ENCODE data around the gene FUT3.

FUT3 gene

GRCh38 chr19:5801796-5802619, 49.2 kb downstream of the FUT3 start:
- DNase-seq (ENCODE audit: low read depth) = no peak
- no peak overlapping the region for H3K4me3 ChIP-seq (ENCODE audit: low read depth, low read length)
- TF ChIP-seq, protein P1, sequence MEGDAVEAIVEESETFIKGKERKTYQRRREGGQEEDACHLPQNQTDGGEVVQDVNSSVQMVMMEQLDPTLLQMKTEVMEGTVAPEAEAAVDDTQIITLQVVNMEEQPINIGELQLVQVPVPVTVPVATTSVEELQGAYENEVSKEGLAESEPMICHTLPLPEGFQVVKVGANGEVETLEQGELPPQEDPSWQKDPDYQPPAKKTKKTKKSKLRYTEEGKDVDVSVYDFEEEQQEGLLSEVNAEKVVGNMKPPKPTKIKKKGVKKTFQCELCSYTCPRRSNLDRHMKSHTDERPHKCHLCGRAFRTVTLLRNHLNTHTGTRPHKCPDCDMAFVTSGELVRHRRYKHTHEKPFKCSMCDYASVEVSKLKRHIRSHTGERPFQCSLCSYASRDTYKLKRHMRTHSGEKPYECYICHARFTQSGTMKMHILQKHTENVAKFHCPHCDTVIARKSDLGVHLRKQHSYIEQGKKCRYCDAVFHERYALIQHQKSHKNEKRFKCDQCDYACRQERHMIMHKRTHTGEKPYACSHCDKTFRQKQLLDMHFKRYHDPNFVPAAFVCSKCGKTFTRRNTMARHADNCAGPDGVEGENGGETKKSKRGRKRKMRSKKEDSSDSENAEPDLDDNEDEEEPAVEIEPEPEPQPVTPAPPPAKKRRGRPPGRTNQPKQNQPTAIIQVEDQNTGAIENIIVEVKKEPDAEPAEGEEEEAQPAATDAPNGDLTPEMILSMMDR (IDR thresholded peaks at IDR 0.05; ENCODE audit: low read depth, low read length, missing control alignments) = no peak

GRCh38 chr19:5800361-5801270, 50.6 kb downstream of the FUT3 start:
- no peak for DNase-seq (ENCODE audit: low read depth)
- H3K4me3 ChIP-seq (ENCODE audit: low read depth, low read length) = no peak overlapping the region
- TF ChIP-seq, protein P1 (IDR thresholded peaks at IDR 0.05; ENCODE audit: low read depth, low read length, missing control alignments) = no peak

- no peak overlapping the region for H3K4me3 ChIP-seq (ENCODE audit: low read depth, low read length)
- DNase-seq (ENCODE audit: low read depth) = no peak
- TF ChIP-seq, protein P1 (IDR thresholded peaks at IDR 0.05; ENCODE audit: low read depth, low read length, missing control alignments) = no peak
Observed at GRCh38 chr19:5799247-5800241, 51.7 kb downstream of the FUT3 start.

GRCh38 chr19:5798244-5798643, 53.0 kb downstream of the FUT3 start:
- DNase-seq (ENCODE audit: low read depth) = no peak
- TF ChIP-seq, protein P1 (IDR thresholded peaks at IDR 0.05; ENCODE audit: low read depth, low read length, missing control alignments) = no peak
- no peak overlapping the region for H3K4me3 ChIP-seq (ENCODE audit: low read depth, low read length)

DNA sequence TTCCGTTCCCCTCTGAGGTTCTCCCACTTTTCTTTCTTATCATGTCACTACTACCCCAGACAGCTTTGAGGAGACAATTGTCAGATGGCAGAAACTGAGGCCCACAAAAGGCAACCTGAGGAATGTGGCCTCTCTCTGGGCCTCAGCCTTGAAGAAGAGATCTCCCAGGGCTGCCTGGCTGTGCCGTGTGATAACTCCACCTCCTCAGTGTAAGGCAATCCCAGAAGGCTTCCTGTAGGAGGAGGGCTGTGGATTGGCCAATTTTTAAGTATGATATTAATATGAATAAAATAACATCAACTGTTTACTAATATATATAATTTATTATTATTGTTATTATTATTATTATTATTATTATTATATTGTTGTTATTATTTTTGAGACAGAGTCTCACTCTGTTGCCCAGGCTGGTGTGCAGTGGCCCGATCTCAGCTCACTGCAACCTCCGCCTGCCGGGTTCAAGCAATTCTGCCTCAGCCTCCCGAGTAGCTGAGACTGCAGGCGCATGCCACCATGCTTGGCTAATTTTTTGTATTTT, 55.8 kb downstream of the FUT3 start:
- H3K4me3 ChIP-seq (ENCODE audit: low read depth, low read length) = no peak overlapping the region
- TF ChIP-seq, protein P1 (IDR thresholded peaks at IDR 0.05; ENCODE audit: low read depth, low read length, missing control alignments) = no peak
- no peak for DNase-seq (ENCODE audit: low read depth)

GRCh38 chr19:5793188-5793587, 58.1 kb downstream of the FUT3 start:
- H3K4me3 ChIP-seq (ENCODE audit: low read depth, low read length) = no peak overlapping the region
- TF ChIP-seq, protein P1 (IDR thresholded peaks at IDR 0.05; ENCODE audit: low read depth, low read length, missing control alignments) = no peak
- no peak for DNase-seq (ENCODE audit: low read depth)

All from GM12864 (cell line).